KOPT-K1 (cell line): ENCODE measurements around the gene NME5.
"Not testable (repeated sequence)": the region's sequence is repeated elsewhere in the genome, so short reads cannot be mapped to it uniquely, and the experiment has no call there.

Source experiments
- H3K27ac ChIP-seq: fragments of 200-600 bp; sonication (generic); 2 replicates; pipeline ENCODE4 v1.5.1; 2016; ENCODE audit warnings: antibody characterized with exemption, mild to moderate bottlenecking, low read depth, low read length; ENCODE audit not compliant: poor library complexity, severe bottlenecking
- H3K36me3 ChIP-seq: fragments of 200-600 bp; sonication (generic); 2 replicates; pipeline ENCODE4 v1.5.1; 2017; ENCODE audit warnings: antibody characterized with exemption, mild to moderate bottlenecking, low read length, moderate library complexity; ENCODE audit not compliant: insufficient read depth
- H3K9me3 ChIP-seq: fragments of 200-600 bp; sonication (generic); 2 replicates; pipeline ENCODE4 v1.5.1; 2017; ENCODE audit warnings: antibody characterized with exemption, low read length, mild to moderate bottlenecking; ENCODE audit not compliant: insufficient read depth, poor library complexity, severe bottlenecking

Gene NME5

DNA sequence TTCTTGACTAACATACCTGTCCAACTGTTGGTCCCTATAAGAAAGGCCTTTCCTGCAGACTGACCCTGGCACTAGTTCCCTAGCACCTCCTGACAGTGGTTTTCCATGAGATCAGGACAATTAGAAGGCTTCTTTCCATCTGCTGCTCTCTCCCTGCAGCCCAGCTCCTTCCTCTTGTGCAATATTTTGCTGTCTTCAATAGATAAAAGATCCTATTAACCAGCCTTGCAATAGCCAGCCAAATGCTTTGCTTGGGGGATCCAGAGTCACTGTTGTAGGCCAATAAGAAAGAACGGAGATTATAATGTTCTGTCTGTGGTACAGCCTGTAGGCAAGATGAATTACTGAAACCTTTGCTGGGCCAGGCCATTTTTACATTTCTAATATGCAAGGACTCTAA lies 18.4 kb upstream of the NME5 start:
- H3K27ac ChIP-seq = no peak overlapping the region
- no peaks in the 10 kb centered on the region for H3K9me3 ChIP-seq
- H3K36me3 ChIP-seq = peaks cover 72% of the 10 kb centered on the region

DNA sequence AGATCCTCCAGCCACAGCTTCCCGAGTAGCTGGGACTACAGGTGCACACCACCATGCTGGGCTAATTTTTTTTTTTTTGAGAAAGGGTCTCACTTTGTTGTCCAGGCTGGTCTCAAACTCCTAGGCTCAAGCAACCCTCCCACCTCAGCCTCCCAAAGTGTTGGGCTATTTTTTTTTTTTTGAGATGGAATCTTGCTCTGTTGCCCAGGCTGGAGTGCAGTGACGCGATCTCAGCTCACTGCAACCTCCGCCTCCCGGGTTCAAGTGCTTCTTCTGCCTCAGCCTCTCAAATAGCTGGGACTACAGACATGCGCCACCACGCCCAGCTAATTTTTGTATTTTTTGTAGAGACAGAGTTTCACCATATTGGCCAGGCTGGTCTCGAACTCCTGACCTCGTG lies 16.7 kb upstream of the NME5 start:
- H3K36me3 ChIP-seq = peaks cover 55% of the 10 kb centered on the region
- not testable (repeated sequence) for H3K9me3 ChIP-seq, H3K27ac ChIP-seq

DNA sequence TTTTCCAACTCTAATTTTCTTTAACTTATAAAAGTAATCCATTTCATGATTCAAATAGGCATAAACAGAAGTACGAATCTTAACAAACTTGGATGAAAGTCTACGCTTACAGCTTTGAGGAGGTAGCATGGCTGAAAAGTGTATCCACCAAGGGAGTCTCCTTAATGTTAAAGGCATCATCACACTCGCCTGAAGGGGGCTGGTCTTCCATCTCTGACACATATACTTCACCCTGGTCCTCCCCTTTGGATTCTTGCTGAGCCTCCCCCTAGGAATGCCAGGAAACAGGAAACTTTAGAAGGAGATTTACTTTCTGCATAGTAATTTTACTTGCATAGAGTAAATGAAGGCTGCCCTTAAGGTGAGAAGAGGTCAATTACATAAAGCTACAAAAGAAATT lies 10.3 kb upstream of the NME5 start:
- H3K9me3 ChIP-seq = no peaks in the 10 kb centered on the region
- H3K27ac ChIP-seq = no peak overlapping the region
- no peaks in the 10 kb centered on the region for H3K36me3 ChIP-seq

GRCh38 chr5:138148811-138149210 lies 9.6 kb upstream of the NME5 start:
- Histone ChIP-seq H3K36me3 (no peaks in the 10 kb centered on the region), H3K9me3 (no peaks in the 10 kb centered on the region), H3K27ac (no peak overlapping the region)

DNA sequence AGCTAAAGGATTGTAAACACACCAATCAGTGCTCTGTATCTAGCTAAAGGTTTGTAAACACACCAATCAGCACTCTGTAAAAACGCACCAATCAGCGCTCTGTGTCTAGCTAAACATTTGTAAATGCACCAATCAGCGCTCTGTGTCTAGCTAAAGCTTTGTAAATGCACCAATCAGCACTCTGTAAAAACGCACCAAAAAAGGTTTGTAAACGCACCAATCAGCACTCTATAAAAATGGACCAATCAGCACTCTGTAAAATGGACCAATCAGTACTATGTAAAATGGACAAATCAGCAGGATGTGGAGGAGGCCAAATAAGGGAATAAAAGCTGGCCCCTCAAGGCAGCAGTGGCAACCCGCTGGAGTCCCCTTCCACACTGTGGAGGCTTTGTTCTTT lies 4.3 kb upstream of the NME5 start:
- not testable (repeated sequence) for H3K36me3 ChIP-seq, H3K27ac ChIP-seq, H3K9me3 ChIP-seq

DNA sequence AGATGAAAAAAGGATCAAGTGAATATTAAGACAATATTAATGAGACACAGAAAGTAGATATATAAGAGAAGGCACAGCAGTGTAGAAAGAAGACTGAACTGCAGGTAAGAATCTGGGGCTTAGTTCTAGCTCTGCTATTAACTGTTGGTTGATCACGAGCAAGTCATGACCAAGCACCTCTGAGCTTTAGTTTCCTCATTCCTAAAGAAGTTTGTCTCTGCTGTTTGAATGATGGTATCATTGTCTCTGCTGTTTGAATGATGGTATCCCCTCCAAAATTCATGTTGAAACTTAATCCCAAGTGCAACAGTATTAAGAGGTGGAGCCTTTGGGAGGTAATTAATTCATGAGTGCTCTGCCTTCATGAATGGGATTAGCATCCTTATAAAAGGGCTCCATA lies 2.5 kb upstream of the NME5 start:
- Histone ChIP-seq H3K27ac (no peak overlapping the region), H3K9me3 (no peaks in the 10 kb centered on the region), H3K36me3 (no peaks in the 10 kb centered on the region)

GRCh38 chr5:138140268-138140667 lies 1.0 kb upstream of the NME5 start:
- H3K36me3 ChIP-seq = no peaks in the 10 kb centered on the region
- H3K27ac ChIP-seq = no peak overlapping the region

DNA sequence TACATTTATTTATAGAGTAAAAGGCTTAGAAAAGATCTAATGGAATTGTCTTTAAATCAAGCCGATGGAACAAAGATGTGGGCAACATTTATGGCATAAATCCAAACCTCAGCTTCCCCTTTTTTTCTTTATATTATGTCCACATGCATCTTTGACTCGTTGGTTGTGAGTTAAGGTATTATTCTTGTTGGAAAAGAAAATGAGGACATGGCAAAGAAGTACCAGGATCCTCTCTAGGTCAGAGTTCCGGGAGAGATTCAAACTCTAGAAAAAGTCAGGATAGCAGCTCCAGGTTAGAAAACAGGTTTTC lies 508 bp upstream of the NME5 start:
- H3K27ac ChIP-seq = no peak overlapping the region
- H3K36me3 ChIP-seq = no peaks in the 10 kb centered on the region
- H3K9me3 ChIP-seq = no peaks in the 10 kb centered on the region

More at GRCh38 chr5:138140268-138140667, 1.0 kb upstream of the NME5 start:
- no peaks in the 10 kb centered on the region for H3K9me3 ChIP-seq

DNA sequence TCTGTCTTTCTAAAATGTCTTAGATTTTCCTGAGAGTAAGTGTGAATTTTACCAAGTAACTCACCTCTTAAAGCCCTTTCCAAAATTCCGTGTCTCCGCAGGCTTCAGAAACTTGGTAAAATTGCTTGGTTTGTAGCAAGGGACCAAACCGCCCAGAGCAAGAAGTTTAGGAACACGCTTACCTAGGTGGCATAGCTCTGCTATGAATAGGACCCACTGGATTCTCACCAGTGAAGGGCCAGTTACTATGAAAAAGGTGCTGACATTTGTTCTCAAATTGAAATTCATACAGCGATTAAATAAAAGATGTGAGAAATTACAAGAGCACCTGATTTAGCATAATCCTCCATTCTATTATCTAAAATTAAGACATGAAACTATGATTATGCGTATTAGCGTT lies 6.7 kb downstream of the NME5 start:
- Histone ChIP-seq H3K36me3 (no peaks in the 10 kb centered on the region), H3K9me3 (no peaks in the 10 kb centered on the region), H3K27ac (no peak overlapping the region)

- no peak overlapping the region for H3K27ac ChIP-seq
- H3K36me3 ChIP-seq = no peaks in the 10 kb centered on the region
- H3K9me3 ChIP-seq = no peaks in the 10 kb centered on the region
Observed at GRCh38 chr5:138129347-138129746, 9.9 kb downstream of the NME5 start.

GRCh38 chr5:138128334-138128733 lies 10.9 kb downstream of the NME5 start:
- H3K9me3 ChIP-seq = no peaks in the 10 kb centered on the region
- no peak overlapping the region for H3K27ac ChIP-seq
- no peaks in the 10 kb centered on the region for H3K36me3 ChIP-seq

DNA sequence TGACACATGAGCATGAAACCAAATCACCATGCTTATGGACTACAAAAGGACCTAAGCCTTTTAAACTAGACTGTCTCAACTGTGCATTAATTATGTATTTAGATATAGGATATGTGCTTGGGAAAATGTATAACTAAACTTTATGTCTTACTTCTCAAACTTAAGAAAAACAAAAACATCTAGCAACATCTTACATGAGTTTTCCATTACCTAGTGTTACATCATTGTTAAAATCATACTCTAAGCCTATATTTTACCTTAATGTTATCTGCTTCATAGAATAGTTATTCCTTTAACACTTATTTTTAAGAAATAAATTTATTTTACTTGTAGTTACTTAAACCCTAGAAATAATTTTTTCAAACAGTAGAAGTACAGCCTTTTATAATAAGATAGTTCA lies 24.0 kb downstream of the NME5 start:
- H3K27ac ChIP-seq = no peak overlapping the region
- H3K36me3 ChIP-seq = no peaks in the 10 kb centered on the region

GRCh38 chr5:138111937-138112336 lies 27.3 kb downstream of the NME5 start:
- Histone ChIP-seq H3K9me3 (no peaks in the 10 kb centered on the region), H3K36me3 (no peaks in the 10 kb centered on the region), H3K27ac (no peak overlapping the region)

More for the DNA sequence above, 24.0 kb downstream of the NME5 start:
- no peaks in the 10 kb centered on the region for H3K9me3 ChIP-seq

DNA sequence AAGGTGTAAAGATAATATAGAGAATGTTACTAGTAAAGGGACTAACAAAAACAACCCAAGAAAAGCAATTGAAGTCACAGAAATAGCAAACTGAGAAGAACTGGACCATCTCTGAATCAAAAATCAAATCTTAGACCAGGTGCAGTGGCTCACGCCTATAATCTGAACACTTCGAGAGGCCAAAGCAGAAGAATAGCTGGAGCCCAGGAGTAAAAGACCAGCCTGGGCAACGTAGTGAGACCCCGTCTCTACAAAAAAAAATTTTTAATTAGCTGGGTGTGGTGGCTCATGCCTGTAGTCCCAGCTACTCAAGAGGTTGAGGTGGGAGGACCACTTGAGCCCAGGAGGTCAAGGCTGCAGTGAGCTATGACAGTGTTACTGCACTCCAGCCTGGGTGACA lies 28.0 kb downstream of the NME5 start:
- Histone ChIP-seq H3K36me3 (no peaks in the 10 kb centered on the region), H3K9me3 (no peaks in the 10 kb centered on the region), H3K27ac (no peak overlapping the region)

DNA sequence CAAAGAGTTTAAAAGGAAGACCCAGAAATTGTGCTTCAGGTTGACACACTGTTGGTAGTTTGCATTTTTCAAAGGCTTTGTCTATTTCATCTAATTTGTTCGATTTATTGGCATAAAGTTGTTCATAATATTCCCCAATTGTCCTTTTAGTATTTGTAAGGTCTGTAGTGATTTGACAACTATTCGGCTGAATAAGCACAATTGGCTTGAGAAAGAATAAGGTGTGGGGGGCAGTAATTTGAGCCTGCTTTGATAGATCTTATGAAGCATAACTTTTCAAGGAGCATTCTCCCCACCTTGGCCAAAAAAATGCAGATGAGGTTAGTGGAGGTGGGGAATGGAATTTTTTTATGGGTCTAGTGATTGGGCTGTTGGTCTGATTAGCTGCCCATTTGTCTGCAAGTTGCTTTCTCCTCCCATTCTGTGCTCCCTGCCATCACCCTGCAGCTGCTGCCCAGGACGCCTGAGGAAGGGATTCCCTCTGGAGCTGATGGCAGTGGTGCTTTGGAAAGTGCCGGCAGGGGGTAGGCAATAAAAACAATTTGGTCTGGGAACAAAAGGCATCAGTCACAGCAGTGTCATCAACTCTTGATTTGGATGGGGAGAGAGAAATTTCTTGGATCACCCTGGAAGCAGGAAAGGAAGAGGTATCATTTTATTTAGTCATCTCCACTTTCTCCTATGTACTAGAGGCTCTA lies 28.8 kb downstream of the NME5 start:
- Histone ChIP-seq H3K9me3 (no peaks in the 10 kb centered on the region), H3K36me3 (no peaks in the 10 kb centered on the region), H3K27ac (no peak overlapping the region)

GRCh38 chr5:138109463-138110265 lies 29.6 kb downstream of the NME5 start:
- no peak overlapping the region for H3K27ac ChIP-seq

More at GRCh38 chr5:138109463-138110265, 29.6 kb downstream of the NME5 start:
- Histone ChIP-seq H3K36me3 (no peaks in the 10 kb centered on the region), H3K9me3 (no peaks in the 10 kb centered on the region)
